Peyer's patch (tissue), 4 donors: ENCODE results near the gene OR5H15. TPM values are rescaled to one million over a fixed set of nuclear protein-coding genes. Genes with fewer than 3 reads are reported as not detected.
"Not testable (repeated sequence)": the region's sequence is repeated elsewhere in the genome, so short reads cannot be mapped to it uniquely, and the experiment has no call there.

ENCODE experiments used
- DNase-seq, 3 donors: peaks; one replicate each; pipeline ENCODE4 v3.0.0-alpha.2; 2017 to 2019
- H3K27ac ChIP-seq, 4 donors: fragments of 200-600 bp; sonication (generic); one replicate each; pipeline ENCODE4 v1.5.1; 2016 to 2019
- H3K27me3 ChIP-seq, 2 donors: fragments of 200-600 bp; sonication (generic); one replicate each; pipeline ENCODE4 v1.5.1; 2019
- H3K36me3 ChIP-seq, 3 donors: fragments of 200-600 bp; sonication (generic); one replicate each; pipeline ENCODE4 v1.5.1; 2016 to 2019
- H3K4me1 ChIP-seq, 4 donors: fragments of 200-600 bp; sonication (generic); one replicate each; pipeline ENCODE4 v1.5.1; 2016 to 2019
- H3K4me3 ChIP-seq, 4 donors: fragments of 200-600 bp; sonication (generic); 1 replicate in 3 of 4; 2 replicates in 1 of 4; pipeline ENCODE4 v1.5.1; 2016 to 2019; ENCODE audit warnings: mild to moderate bottlenecking in 1 of 4
- H3K9me3 ChIP-seq, 4 donors: fragments of 200-600 bp; sonication (generic); one replicate each; pipeline ENCODE4 v1.5.1; 2016 to 2019; ENCODE audit warnings: mild to moderate bottlenecking in 1 of 4
- CTCF ChIP-seq, 6 experiments: fragments of 450-650 bp in 4 of 6; fragments of 200-600 bp in 2 of 6; sonication (generic) in 1 of 6; IDR thresholded peaks; one replicate each; pipeline ENCODE4 v1.5.1; 2017 to 2019; ENCODE audit warnings: antibody characterized with exemption in 6 of 6, mild to moderate bottlenecking in 3 of 6, moderate library complexity in 1 of 6
- POLR2A ChIP-seq, 2 donors: fragments of 450-650 bp; IDR thresholded peaks; one replicate each; pipeline ENCODE4 v1.5.1; 2017; ENCODE audit warnings: antibody characterized with exemption in 2 of 2, mild to moderate bottlenecking in 2 of 2, moderate library complexity in 2 of 2
- total RNA-seq, 4 donors: library from RNA; depleted of rRNA; stranded (reverse); fragments of >200 nt; gene quantifications; one replicate each; pipeline ENCODE4 v1.1.0, GENCODE V29; 2016

The OR5H15 gene
- total RNA-seq = not detected

GRCh38 chr3:98166396-98166795, at the start of gene OR5H15:
TSS of gene OR5H15 (plus strand) at chr3:98166696. CDS start at chr3:98168700, 2,004 bp downstream.
- no peak within 1 kb of the TSS for H3K27ac ChIP-seq
- no peaks in the 10 kb centered on the region for H3K36me3 ChIP-seq
- H3K27me3 ChIP-seq = no peaks in the 10 kb centered on the region
- H3K9me3 ChIP-seq = no peaks in the 10 kb centered on the region
- TF ChIP-seq CTCF (IDR thresholded peaks at IDR 0.05) = no peak
- TF ChIP-seq POLR2A (IDR thresholded peaks at IDR 0.05) = no peak
- no peak for DNase-seq
- H3K4me3 ChIP-seq = no peak within 1 kb of the TSS
- no peaks in the 10 kb centered on the region for H3K4me1 ChIP-seq

GRCh38 chr3:98130421-98130820, 36.1 kb upstream of the OR5H15 start, which contains the start of gene OR5H1:
TSS of gene OR5H1 (plus strand) at chr3:98130721. CDS start at chr3:98132698, 1,977 bp downstream.
- no peak within 1 kb of the TSS for H3K27ac ChIP-seq
- no peaks in the 10 kb centered on the region for H3K4me1 ChIP-seq
- no peaks in the 10 kb centered on the region for H3K9me3 ChIP-seq
- H3K4me3 ChIP-seq = no peak within 1 kb of the TSS
- H3K27me3 ChIP-seq = no peaks in the 10 kb centered on the region
- H3K36me3 ChIP-seq = no peaks in the 10 kb centered on the region
- TF ChIP-seq POLR2A (IDR thresholded peaks at IDR 0.05) = no peak
- no peak for TF ChIP-seq CTCF (IDR thresholded peaks at IDR 0.05)
- DNase-seq = no peak

GRCh38 chr3:98136631-98137030, 29.9 kb upstream of the OR5H15 start:
- H3K9me3 ChIP-seq = no peaks in the 10 kb centered on the region
- TF ChIP-seq POLR2A (IDR thresholded peaks at IDR 0.05) (no peak), CTCF (IDR thresholded peaks at IDR 0.05) (no peak)
- no peak for DNase-seq
- no peaks in the 10 kb centered on the region for H3K27me3 ChIP-seq
- H3K27ac ChIP-seq = no peak overlapping the region
- no peak overlapping the region for H3K4me3 ChIP-seq
- H3K4me1 ChIP-seq = no peaks in the 10 kb centered on the region
- H3K36me3 ChIP-seq = no peaks in the 10 kb centered on the region

- DNase-seq, H3K4me3 ChIP-seq, H3K27ac ChIP-seq, H3K9me3 ChIP-seq, H3K27me3 ChIP-seq, H3K36me3 ChIP-seq, H3K4me1 ChIP-seq: not testable (repeated sequence)
Measured at GRCh38 chr3:98137826-98138557, 28.5 kb upstream of the OR5H15 start.

- no peaks in the 10 kb centered on the region for H3K4me1 ChIP-seq
Measured at GRCh38 chr3:98140531-98140930, 26.0 kb upstream of the OR5H15 start.

More at GRCh38 chr3:98140531-98140930, 26.0 kb upstream of the OR5H15 start:
- Histone ChIP-seq H3K4me3 (no peak overlapping the region), H3K36me3 (no peaks in the 10 kb centered on the region), H3K9me3 (no peaks in the 10 kb centered on the region), H3K27ac (no peak overlapping the region), H3K27me3 (no peaks in the 10 kb centered on the region)
- DNase-seq = no peak
- TF ChIP-seq CTCF (IDR thresholded peaks at IDR 0.05) (no peak), POLR2A (IDR thresholded peaks at IDR 0.05) (no peak)
